AG09319 (cell line): ENCODE measurements around the gene LRP1-AS.

Experiments
- DNase-seq: peaks from one replicate; pipeline ENCODE4 v3.0.0-alpha.2; 2010; ENCODE audit warnings: low read depth; ENCODE audit errors: extremely low read depth
- TF ChIP-seq, protein P1 (sequence below): IDR thresholded peaks from 2 replicates; pipeline ENCODE4 v1.5.1; 2011; ENCODE audit warnings: low read depth, mild to moderate bottlenecking, inconsistent platforms, low read length, moderate library complexity

Gene LRP1-AS

GRCh38 chr12:57168058-57168457, 20.6 kb upstream of the LRP1-AS start:
- TF ChIP-seq, protein P1, sequence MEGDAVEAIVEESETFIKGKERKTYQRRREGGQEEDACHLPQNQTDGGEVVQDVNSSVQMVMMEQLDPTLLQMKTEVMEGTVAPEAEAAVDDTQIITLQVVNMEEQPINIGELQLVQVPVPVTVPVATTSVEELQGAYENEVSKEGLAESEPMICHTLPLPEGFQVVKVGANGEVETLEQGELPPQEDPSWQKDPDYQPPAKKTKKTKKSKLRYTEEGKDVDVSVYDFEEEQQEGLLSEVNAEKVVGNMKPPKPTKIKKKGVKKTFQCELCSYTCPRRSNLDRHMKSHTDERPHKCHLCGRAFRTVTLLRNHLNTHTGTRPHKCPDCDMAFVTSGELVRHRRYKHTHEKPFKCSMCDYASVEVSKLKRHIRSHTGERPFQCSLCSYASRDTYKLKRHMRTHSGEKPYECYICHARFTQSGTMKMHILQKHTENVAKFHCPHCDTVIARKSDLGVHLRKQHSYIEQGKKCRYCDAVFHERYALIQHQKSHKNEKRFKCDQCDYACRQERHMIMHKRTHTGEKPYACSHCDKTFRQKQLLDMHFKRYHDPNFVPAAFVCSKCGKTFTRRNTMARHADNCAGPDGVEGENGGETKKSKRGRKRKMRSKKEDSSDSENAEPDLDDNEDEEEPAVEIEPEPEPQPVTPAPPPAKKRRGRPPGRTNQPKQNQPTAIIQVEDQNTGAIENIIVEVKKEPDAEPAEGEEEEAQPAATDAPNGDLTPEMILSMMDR, result no peak
- no peak for DNase-seq

- TF ChIP-seq, protein P1, result no peak
- DNase-seq, result no peak
Observed at GRCh38 chr12:57166971-57167371, 19.6 kb upstream of the LRP1-AS start.

DNA sequence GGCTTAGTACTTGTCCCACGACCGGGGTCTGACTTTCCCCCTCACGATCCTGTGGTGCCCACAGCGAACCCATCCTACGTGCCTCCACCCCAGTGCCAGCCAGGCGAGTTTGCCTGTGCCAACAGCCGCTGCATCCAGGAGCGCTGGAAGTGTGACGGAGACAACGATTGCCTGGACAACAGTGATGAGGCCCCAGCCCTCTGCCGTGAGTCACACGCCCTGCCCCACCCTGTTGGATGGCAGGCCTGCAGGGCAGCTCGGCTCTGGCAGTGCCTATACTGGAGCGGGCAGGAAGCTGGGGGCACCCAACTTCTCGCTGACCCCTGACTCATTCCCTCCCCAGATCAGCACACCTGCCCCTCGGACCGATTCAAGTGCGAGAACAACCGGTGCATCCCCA, 18.3 kb upstream of the LRP1-AS start:
- no peak for DNase-seq
- TF ChIP-seq, protein P1, result no peak

GRCh38 chr12:57164966-57165625, 17.7 kb upstream of the LRP1-AS start:
- TF ChIP-seq, protein P1, result no peak
- no peak for DNase-seq

GRCh38 chr12:57164454-57164853, 17.0 kb upstream of the LRP1-AS start:
- TF ChIP-seq, protein P1, result no peak
- DNase-seq, result no peak

- TF ChIP-seq, protein P1, result no peak
- DNase-seq, result no peak
Observed at GRCh38 chr12:57162553-57163125, 15.2 kb upstream of the LRP1-AS start.

GRCh38 chr12:57161491-57161890, 14.1 kb upstream of the LRP1-AS start:
- TF ChIP-seq, protein P1, result no peak
- no peak for DNase-seq
